Calu3 (cell line): ENCODE measurements around the gene TBC1D8. TPM values are rescaled to one million over a fixed set of nuclear protein-coding genes. Genes with fewer than 3 reads are reported as not detected.
A peak's percentile ranks its signal among the peaks of the same experiment; 100 is the strongest.
"Not testable (repeated sequence)": the region's sequence is repeated elsewhere in the genome, so short reads cannot be mapped to it uniquely, and the experiment has no call there.

ENCODE experiments used
- BruUV-seq: library from RNA; stranded (reverse); fragments of 400-500 nt; replicated peaks from 2 replicates; lab custom pipeline; 2021; lab: Mats Ljungman, UMichigan
- CTCF ChIA-PET: fragments of 300-600 bp; sonication (Branson Sonifier 250); formaldehyde crosslinking; loops from one replicate; lab custom pipeline; 2022; ENCODE audit warnings: antibody characterized with exemption; lab: Charles Lee
- DNase-seq: peaks from one replicate; pipeline ENCODE4 v3.0.0; 2022
- H3K27ac Mint-ChIP-seq: one replicate; pipeline ENCODE4 v1.8.0; 2022; ENCODE audit warnings: mixed read lengths; ENCODE audit not compliant: unreplicated experiment
- H3K27me3 Mint-ChIP-seq: one replicate; pipeline ENCODE4 v1.8.0; 2022; ENCODE audit warnings: mixed read lengths; ENCODE audit not compliant: unreplicated experiment
- H3K36me3 Mint-ChIP-seq: one replicate; pipeline ENCODE4 v1.8.0; 2022; ENCODE audit warnings: mild to moderate bottlenecking, moderate library complexity, mixed read lengths; ENCODE audit not compliant: insufficient read depth, unreplicated experiment
- H3K4me1 Mint-ChIP-seq: one replicate; pipeline ENCODE4 v1.8.0; 2022; ENCODE audit warnings: mild to moderate bottlenecking, low read depth, mixed read lengths; ENCODE audit not compliant: unreplicated experiment
- H3K4me3 Mint-ChIP-seq: one replicate; pipeline ENCODE4 v1.8.0; 2022; ENCODE audit warnings: mild to moderate bottlenecking, low read depth, moderate library complexity, mixed read lengths; ENCODE audit not compliant: unreplicated experiment
- H3K9me3 Mint-ChIP-seq: one replicate; pipeline ENCODE4 v1.8.0; 2022; ENCODE audit warnings: low read depth, mixed read lengths; ENCODE audit not compliant: unreplicated experiment
- intact Hi-C: fragments of 100-400 bp; cut with micrococcal nuclease; formaldehyde crosslinking; loops from one replicate; pipeline ENCODE4 v1.10.0; 2022; ENCODE audit not compliant: unreplicated experiment
- total RNA-seq: library from RNA; stranded (reverse); gene quantifications from 2 replicates; pipeline ENCODE4 v1.2.3, GENCODE V29; 2022
- TF ChIP-seq, protein P1 (sequence below): fragments of 200-600 bp; IDR thresholded peaks from one replicate; pipeline ENCODE4 v1.8.0; 2022; ENCODE audit warnings: antibody characterized with exemption; ENCODE audit not compliant: unreplicated experiment

TBC1D8 gene
- total RNA-seq, 1 experiment from 2014 or later, result 25.3 TPM

DNA sequence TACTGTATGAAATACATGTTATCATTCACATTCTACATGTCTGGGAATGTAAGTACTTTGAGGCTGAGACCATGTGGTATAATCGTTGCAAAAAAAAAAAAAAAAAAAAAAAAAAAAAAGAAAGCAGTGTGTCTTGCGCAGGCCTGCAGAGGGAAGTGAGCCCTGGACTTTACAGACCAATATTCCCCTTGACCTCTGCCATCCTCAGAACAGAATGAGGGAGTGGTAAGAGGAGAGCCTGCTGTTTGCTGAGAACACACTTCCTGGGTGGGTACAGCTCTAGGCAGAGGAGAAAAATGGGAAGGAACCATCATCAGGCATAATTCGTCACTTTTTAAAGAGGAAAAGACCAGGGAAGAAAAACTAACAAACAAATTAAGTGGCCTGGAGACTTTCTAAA, 28.8 kb upstream of the TBC1D8 start:
- no peak overlapping the region for H3K27ac Mint-ChIP-seq
- TF ChIP-seq, protein P1, sequence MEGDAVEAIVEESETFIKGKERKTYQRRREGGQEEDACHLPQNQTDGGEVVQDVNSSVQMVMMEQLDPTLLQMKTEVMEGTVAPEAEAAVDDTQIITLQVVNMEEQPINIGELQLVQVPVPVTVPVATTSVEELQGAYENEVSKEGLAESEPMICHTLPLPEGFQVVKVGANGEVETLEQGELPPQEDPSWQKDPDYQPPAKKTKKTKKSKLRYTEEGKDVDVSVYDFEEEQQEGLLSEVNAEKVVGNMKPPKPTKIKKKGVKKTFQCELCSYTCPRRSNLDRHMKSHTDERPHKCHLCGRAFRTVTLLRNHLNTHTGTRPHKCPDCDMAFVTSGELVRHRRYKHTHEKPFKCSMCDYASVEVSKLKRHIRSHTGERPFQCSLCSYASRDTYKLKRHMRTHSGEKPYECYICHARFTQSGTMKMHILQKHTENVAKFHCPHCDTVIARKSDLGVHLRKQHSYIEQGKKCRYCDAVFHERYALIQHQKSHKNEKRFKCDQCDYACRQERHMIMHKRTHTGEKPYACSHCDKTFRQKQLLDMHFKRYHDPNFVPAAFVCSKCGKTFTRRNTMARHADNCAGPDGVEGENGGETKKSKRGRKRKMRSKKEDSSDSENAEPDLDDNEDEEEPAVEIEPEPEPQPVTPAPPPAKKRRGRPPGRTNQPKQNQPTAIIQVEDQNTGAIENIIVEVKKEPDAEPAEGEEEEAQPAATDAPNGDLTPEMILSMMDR, result no peak
- no TSS peak for BruUV-seq
- no peaks in the 10 kb centered on the region for H3K27me3 Mint-ChIP-seq
- no peaks in the 10 kb centered on the region for H3K36me3 Mint-ChIP-seq
- CTCF ChIA-PET, result interaction anchor here (0.6 kb wide), 1 partner anchor 361 kb away, joined by 6 read pairs; no protein-coding TSS in a partner anchor
- DNase-seq, result no peak
- H3K9me3 Mint-ChIP-seq, result peaks cover 2% of the 10 kb centered on the region
- peaks cover 8% of the 10 kb centered on the region for H3K4me1 Mint-ChIP-seq
- no peak overlapping the region for H3K4me3 Mint-ChIP-seq
- intact Hi-C loops, result no loop called here

DNA sequence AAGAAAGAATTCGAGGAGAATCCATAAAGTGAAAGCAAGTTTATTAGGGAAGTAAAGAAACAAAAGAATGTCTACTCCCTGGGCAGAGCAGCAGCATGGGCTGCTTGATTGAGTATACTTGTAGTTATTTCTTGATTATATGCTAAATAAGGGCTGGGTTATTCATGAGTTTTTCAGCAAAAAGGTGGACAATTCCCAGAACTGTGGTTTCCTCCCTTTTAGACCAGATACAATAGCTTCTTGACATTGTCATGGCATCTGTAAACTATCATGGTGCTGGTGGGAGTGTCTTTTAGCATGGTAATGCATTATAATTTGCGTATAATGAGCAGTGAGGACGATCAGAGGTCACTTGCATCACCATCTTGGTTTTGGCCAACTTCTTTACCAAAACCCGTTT, 25.6 kb upstream of the TBC1D8 start:
- peaks cover 11% of the 10 kb centered on the region for H3K9me3 Mint-ChIP-seq
- peaks cover 17% of the 10 kb centered on the region for H3K4me1 Mint-ChIP-seq
- H3K27me3 Mint-ChIP-seq, result no peaks in the 10 kb centered on the region
- no peaks in the 10 kb centered on the region for H3K36me3 Mint-ChIP-seq
- BruUV-seq, result no TSS peak
- TF ChIP-seq, protein P1, result no peak
- DNase-seq, result no peak
- intact Hi-C loops, result no loop called here
- H3K4me3 Mint-ChIP-seq, result no peak overlapping the region
- CTCF ChIA-PET, result no interaction called here
- H3K27ac Mint-ChIP-seq, result no peak overlapping the region

DNA sequence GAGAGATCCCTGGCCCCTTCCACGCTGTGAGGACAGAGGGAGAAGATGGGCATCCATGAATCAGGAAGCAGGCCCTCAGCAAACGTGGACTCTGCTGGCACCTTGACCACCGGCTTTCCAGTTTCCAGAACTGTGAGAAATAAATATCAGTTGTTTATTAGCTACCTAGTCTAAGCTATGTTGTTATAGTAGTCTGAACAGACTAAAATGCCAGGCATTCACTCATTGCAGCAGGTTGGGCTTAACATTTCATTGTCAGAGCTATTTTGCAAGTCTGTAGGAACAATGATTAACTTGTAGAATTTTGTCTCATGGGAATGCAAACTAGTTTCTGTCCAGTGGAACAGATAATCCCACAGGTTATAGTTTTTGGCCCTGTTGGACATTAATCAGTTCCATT, 24.8 kb upstream of the TBC1D8 start:
- Mint-ChIP-seq H3K27ac (no peak overlapping the region), H3K9me3 (peaks cover 12% of the 10 kb centered on the region), H3K4me3 (no peak overlapping the region), H3K4me1 (peaks cover 17% of the 10 kb centered on the region), H3K36me3 (no peaks in the 10 kb centered on the region), H3K27me3 (no peaks in the 10 kb centered on the region)
- BruUV-seq, result no TSS peak
- DNase-seq, result peak; percentile 33
- intact Hi-C loops, result no loop called here
- CTCF ChIA-PET, result interaction anchor here (0.7 to 1.4 kb wide), 5 partner anchors 14 to 56 kb away, joined by 3 to 4 read pairs (median 4); no protein-coding TSS in a partner anchor
- TF ChIP-seq, protein P1, result no peak

DNA sequence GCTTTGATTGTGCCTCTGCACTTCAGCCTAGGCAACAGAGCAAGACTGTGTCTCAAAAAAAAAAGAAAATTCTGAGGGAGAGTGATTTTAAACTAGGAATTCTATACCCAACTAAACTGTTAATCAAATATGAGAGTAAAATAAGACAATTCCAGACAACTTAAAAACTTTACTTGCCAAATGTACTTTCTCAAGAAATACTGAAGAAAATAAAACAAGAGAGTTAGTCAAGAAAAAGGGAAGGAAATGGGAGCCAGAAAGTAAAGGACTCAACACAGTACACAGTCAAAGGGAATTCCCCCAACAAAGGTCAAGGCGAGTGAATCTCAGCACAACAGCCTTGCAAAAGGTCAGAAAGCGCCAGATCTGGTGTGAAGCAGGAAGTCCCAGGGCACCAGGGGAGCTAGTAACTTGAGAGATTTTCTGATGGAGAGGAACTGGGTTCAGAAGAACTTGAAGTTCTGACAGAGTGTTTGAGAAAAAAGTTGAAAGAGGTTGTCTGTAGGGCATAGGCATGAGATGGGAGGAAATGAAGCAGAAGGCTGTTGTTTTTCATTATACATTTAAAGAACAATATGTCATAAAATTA, 22.6 kb upstream of the TBC1D8 start:
- Mint-ChIP-seq H3K27ac (no peak overlapping the region), H3K9me3 (peaks cover 16% of the 10 kb centered on the region), H3K36me3 (no peaks in the 10 kb centered on the region), H3K4me1 (peaks cover 17% of the 10 kb centered on the region), H3K4me3 (no peak overlapping the region), H3K27me3 (no peaks in the 10 kb centered on the region)
- CTCF ChIA-PET, result no interaction called here
- intact Hi-C loops, result no loop called here
- no peak for DNase-seq
- BruUV-seq, result no TSS peak
- TF ChIP-seq, protein P1, result no peak

DNA sequence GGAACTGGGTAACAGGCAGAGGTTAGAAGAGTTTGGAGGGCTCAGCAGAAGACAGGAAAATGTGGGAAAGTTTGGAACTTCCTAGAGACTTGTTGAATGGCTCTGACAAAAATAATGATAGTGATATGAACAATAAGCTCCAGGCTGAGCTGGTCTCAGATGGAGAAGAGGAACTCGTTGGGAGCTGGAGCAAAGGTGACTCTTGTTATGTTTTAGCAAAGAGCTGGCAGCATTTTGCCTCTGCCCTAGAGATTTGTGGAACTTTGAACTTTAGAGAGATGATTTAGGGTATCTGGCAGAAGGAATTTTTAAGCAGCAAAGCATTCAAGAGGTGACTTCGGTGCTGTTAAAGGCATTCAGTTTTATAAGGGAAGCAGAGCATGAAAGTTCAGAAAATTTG, 18.6 kb upstream of the TBC1D8 start:
- H3K27me3 Mint-ChIP-seq, H3K4me3 Mint-ChIP-seq, CTCF ChIA-PET, H3K4me1 Mint-ChIP-seq, BruUV-seq, DNase-seq, intact Hi-C loops, H3K36me3 Mint-ChIP-seq, H3K27ac Mint-ChIP-seq: not testable (repeated sequence)
- H3K9me3 Mint-ChIP-seq, result peaks cover 19% of the 10 kb centered on the region
